GM21528 (cell line): ENCODE measurements around the gene NEU4.
"Not testable (repeated sequence)": the region's sequence is repeated elsewhere in the genome, so short reads cannot be mapped to it uniquely, and the experiment has no call there.

Experiments
- ATAC-seq: cut with Tn5 transposase; IDR thresholded peaks from one replicate; pipeline ENCODE4 v1.9.1; 2021; ENCODE audit warnings: mild to moderate bottlenecking, moderate library complexity; ENCODE audit not compliant: unreplicated experiment, low FRiP score

The NEU4 gene

DNA sequence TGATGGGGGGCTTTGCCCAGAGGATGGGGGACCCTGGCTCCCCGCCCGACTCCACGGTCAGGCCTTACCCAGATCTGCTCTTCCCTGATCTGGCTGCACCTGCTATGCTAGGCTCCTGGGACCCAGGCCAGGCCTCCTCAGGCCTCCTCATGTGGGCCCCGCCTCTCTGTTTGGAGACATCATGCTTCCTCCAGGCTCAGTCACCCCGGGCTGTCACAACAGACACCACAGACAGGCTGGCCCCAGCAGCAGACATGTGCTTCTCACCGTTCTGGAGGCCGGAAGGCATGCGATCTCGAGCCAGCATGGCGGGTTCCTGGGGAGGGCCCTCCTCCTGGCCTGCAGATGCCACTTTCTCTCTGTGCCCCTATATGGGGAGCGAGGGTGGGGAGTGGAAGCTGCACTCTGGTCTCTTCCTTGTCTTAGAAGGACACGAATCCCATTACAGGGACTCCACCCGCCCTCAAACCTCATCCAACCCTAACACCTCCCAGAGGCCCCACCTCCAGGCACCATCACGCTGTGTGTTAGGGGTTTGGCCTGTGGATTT lies 10.8 kb upstream of the NEU4 start:
- ATAC-seq: no peak

DNA sequence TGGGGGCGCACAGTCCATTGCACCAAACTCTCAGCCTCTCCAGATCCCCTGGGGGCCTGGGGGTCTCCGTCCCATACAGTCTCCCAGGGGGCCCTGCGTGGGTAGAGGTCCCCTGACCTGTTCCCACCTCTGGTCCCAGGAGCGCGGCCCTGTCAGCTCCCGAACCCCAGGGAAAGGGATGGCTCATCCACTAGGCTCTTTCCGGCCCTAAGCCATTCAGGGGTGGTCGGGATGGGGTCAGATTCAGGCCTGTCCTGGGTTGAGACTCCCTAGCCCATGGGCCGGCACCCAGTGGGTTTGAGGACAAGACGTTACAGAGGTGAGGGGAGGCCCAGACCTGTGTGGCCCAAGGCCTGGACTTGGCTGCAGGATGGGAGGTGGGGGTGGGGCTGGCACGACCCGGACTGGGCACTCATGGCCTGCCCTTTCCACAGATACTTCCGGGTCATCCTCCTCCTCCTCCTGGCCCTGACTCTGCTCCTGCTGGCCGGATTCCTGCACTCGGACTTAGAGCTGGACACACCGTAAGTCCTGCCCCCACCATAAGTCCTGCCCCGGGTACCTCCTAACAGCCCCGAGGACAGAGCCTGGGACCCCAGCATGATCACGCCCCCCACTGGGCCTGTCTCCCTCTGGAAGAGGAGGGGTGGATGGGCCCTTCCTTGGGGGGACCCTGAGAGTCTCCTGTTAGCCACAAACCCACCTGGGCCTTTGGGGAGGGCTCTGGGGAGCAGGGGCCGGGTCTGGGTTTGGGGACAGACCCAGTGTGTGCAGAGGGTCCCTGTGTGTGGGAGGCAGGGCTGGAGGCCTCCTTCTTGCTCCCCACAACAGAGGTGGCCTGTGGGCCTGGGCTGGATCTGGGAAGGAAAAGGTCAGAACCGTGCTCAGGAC lies 10.1 kb upstream of the NEU4 start:
- no peak for ATAC-seq

DNA sequence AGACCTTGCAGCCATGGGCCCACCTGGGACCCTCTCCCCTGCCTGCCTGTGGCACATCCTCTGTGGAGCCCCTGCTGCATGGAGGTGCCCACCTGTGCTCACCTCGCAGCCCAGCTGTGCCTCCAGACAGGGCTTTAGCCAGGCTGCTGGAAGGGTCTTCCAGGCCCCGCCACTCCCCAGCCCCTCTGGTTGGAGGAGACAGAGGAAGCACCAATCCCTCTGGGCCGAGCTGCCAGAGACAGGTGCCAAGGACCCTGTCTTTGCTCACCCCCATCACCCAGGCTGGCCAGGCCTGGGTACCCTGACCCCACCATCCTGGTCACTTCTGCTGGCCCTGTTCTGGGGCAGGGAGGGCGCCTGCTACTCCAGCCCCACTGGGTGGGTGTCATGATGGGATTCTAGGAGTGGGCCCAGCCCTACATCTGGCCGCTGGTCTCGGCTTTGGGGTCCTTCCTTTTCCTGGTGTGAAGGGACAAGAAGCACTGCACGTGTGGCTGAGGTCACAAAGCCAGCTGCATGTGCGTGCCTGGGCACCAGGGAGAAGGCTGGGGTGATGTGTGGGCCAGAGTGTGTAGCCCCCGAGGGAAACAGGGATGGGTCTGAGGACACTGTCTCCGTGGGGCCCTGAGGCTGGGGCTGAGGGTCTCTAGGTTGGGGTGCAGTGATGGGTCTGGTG lies 9.3 kb upstream of the NEU4 start:
- no peak for ATAC-seq

DNA sequence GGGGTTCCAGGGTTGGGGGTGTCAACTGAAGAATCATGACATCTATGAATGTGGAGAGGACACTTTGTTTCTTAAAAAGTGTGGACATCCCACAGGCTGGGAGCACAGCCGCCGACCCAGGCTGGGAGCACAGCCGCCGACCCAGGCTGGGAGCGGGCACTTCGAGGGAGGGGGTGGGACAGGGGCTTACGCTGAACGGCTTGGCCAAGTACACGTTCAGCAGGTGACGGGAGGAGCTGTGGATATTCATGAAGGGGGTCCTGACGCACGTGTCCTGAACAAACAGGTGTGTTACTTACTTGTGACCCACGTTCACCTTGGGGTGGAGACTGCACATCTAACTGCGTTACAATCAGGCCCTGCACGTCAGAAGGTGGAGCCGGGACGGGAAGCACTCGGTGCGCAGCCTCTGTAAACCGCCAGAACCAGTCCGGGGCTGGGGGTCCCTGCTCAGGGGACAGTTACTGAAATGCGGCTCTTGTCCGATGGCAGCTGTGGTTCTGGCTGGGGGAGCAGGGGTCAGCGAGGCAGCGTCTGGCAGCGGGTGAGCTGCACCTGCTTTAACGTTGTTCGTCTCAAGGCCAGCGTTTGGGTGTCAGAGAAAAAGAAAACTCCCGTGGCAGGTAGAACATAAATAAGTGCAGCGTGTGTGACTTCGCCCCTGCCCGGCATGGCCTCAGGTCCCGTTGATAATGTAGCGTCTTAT lies 8.6 kb upstream of the NEU4 start:
- ATAC-seq: not testable (repeated sequence)

DNA sequence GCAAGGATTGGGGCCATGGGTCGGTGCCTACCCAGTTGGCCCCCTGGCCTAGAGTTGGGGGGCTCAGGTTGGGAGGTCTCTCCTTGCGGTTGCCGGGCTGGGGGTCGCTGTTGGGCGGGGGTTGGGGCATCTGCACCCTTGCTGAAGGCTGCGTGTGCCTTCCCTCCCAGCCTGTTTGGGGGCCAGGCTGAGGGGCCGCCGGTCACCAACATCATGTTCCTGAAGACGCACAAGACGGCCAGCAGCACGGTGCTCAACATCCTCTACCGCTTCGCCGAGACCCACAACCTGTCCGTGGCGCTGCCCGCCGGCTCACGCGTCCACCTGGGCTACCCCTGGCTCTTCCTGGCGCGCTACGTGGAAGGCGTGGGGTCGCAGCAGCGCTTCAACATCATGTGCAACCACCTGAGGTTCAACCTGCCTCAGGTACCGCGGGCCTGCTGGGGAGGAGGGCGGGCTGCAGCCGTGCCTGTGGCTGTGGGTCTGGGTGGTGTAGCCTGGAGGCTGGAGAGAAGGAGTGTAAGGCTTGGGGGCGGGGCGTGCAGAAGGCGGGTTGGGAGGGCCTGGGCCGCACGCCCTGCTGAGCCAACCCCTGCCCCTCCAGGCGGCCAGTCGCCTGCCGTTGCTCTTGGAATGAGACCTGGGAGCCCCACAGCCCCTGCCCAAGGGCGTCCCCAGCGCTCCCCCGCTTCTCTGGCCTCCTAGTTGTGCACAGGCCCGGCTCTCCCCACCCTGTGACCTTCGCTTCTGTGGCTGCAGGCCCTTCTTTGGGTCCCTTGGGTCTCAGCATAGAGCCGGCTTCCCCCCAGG lies 7.2 kb upstream of the NEU4 start:
- no peak for ATAC-seq

DNA sequence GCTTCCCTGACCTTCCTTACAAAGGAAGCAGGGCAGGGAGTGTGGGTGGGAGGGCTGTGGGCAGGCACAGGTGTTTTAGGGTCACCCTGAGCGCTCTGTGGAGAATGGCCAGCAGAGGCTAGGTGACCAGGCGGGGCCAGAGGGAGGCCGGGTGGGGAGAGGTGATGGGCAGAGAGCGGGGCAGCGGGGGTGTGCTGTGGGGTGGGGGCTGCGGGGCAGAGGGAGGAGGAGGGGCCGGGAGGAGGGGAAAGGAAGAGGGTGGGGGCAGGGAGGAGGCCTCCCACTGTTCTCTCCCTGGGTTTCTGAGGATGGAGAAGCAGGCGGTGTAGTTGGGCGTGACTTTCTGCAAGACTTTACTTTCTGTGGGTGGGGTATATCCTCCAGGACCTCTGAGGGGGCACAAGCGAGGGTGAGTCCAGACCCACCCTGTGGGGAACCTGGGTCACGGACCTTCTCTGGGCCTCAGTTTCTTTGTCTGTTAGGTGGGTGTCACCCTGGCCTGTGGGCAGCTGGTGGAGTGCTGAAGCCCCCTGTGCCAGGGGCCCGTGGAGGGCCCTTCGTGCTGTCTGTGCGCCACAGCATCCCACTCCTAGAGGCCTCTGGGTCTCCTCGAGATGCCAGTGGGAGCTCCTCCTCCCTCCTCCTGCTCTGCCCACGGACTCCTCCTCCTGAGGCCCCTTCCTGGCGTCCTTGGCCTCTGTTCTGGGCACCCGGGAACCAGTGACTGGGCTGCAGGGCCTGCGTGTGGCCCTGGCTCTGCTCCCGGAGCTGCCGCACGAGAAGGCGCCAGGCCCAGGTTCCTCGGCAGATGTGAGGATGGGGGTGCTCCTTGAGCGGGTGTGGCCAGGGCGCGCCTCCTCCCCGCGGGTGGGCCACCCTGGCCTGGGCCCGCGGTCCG lies 6.3 kb upstream of the NEU4 start:
- no peak for ATAC-seq

DNA sequence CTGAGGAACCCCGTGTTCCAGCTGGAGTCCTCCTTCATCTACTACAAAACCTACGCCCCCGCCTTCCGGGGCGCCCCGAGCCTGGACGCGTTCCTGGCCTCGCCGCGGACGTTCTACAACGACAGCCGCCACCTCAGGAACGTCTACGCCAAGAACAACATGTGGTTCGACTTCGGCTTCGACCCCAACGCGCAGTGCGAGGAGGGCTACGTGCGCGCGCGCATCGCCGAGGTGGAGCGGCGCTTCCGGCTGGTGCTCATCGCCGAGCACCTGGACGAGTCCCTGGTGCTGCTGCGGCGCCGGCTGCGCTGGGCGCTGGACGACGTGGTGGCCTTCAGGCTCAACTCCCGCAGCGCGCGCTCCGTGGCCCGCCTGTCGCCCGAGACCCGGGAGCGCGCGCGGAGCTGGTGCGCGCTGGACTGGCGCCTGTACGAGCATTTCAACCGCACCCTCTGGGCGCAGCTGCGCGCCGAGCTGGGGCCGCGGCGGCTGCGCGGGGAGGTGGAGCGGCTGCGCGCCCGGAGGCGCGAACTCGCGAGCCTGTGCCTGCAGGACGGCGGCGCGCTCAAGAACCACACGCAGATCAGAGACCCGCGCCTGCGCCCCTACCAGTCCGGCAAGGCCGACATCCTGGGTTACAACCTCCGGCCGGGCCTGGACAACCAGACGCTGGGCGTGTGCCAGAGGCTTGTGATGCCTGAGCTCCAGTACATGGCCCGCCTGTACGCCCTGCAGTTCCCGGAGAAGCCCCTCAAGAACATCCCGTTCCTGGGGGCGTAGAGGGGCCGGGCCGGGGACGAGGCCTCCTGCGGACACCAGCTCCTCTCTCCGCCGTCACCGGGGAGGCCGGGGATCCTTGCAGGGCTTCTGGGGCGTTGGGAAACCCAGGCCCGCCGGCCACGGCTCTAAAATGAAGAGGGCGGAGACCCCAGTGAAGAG lies 5.3 kb upstream of the NEU4 start:
- peak; percentile 47 for ATAC-seq

DNA sequence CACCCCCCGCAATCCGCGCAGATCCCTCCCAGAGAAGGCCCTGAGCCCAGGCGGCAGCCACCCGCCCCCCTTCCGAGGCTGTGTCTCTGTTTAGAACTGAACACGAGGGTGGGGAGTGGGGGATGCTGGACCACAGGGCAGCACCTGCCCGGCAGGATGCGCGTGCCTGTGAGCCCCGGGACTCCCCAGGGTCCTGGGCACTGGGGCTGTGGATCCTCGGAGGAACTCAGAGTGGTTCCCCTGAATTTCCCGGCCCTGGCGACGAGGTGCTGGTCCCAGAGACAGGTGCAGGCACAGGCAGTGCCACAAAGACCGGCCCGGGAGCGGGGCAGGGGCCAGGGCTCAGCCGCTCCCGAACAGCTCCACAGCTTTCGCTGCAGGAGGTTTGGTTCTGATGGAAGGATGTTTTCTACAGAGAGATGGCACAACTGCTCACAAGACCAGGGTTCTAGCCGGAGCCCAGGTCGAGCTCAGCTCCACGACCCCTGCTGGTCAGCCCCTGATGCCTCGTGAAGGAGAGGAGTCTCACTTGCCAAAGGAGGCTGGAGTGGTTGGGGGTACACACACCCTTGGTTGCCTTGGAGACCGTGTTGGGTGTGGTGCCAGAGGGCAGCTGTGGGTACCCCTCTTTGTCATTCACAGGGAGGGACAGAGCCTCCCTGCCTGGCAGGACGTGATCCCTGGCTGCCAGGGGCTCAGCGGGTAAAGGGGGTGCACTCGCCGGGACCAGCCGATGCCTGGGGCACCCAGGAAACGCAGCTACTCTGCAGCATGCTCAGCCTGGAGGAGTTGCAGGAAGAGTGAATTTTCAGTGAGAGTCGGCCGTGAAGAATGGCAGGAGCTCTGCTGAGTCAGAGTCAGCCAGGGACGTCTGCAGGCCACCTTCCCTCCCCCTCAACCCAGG lies 4.4 kb upstream of the NEU4 start:
- ATAC-seq: peak; percentile 34

DNA sequence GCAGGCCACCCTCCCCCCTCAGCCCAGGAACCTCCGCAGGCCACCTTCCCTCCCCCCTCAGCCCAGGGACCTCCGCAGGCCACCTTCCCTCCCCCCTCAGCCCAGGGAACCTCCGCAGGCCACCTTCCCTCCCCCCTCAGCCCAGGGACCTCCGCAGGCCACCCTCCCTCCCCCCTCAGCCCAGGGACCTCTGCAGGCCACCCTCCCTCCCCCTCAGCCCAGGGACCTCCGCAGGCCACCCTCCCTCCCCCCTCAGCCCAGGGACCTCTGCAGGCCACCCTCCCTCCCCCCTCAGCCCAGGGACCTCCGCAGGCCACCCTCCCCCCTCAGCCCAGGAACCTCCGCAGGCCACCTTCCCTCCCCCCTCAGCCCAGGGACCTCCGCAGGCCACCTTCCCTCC lies 2.8 kb upstream of the NEU4 start:
- not testable (repeated sequence) for ATAC-seq

DNA sequence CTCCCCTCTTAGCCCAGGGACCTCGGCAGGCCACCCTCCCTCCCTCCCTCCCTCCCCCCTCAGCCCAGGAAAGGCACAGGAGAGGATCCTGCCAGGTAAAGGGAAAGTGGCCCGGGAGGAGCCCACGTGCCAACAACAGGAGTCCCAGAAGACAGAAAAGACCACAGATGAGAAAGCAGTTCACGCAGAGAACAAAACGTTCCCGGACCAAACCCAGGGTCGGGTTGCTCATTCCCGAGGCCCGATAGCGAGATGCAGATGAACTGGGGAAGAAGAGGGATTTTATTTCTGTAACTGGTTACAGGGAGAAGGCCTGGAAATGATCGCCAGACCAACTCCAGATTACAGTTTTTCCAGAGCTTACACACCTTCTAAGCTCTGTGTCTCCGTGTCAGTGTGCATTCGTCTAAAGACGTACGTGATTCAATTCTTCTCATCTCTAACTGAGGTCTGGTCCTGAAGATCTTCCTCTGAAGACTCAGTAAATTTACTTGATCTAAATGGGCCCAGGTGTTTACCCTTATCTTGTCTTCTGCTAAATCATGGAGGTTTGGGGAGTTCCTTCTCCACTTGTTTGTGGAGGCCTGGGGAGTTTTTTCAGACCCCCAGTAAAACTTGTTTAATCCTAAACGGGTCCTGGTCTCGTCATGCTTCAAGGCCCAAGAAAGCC lies 807 bp upstream of the NEU4 start:
- ATAC-seq: no peak

DNA sequence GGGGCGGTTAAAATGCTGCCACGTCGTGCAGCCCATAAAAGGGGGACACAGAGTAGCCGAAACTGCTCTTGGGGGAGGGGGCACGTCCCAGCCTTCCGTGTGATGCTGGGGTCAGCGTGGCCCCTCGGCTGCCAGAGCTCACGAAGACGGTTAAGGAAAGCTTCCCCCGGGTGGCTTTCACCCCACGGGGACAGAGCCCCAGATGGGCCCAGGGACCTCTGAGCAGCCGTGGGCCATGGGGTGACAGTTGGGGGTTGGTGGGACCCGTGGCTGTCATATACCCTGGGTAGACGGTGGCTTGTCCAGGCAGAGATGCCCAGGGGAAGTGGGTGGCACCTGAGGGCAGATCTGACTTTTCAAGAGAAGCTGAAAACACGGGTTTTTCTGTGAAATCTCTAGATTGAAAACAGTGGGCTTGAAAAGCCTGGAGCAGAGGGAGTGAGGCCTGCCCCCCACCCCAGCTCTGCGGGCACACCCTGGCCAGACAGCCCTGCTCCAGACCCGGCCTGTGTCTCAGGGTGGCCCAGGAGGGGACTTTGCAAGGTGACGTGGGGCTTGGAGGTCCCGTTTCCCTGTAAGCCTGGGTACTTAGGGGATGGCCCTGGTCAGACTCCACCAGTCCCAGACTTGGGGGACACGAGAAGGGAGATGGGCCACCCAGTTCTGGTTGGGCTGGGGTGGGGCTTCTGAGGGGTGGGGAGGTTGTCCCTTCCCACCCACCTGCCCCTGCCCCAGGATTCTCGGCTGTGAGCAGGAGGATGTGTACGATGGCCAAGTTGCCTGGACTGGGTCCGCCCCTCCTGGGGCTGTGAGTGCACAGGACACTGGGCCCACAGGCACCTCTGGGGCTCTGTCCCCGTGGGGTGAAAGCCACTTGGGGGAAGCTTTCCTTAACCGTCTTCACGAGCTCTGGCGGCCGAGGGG lies 652 bp downstream of the NEU4 start:
- no peak for ATAC-seq

DNA sequence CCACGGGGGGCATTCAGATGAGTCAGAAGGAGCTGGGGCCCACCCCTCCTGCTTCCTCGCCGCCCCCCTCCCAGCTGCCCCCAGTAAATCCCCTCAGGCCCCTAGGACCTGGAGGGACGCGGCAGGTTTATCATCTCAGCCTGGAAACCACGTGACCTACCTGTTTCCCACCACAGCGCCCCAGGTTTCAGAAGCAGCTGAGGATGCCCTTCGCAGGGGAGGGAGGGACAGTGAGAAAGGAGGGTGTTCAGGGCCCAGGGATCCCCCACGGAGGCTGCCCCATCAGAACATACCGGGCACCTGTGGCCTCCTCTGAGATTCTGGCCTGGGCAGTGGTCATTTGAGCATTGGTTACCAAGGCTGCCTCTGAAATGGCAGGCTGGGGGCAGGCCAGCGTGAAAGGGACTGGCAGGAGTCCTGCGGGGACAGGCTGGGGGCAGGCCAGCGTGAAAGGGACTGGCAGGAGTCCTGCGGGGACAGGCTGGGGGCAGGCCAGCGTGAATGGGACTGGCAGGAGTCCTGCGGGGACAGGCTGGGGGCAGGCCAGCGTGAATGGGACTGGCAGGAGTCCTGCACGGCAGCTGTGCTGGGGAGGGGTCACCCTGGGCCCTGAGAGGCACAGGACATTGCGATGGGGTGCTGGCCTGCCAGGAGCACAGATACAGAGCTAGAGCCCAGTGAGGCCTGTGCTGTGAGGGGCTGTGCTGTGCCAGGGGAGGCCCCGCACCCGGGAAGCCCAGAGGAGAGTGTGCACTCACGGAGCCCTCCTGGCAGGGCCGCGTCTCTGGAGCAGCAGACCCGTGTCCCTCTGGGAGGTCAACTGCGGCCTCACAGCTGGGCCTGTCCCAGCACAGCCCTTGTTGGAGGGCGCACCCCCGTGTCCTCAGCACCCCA lies 1.6 kb downstream of the NEU4 start:
- ATAC-seq: no peak

DNA sequence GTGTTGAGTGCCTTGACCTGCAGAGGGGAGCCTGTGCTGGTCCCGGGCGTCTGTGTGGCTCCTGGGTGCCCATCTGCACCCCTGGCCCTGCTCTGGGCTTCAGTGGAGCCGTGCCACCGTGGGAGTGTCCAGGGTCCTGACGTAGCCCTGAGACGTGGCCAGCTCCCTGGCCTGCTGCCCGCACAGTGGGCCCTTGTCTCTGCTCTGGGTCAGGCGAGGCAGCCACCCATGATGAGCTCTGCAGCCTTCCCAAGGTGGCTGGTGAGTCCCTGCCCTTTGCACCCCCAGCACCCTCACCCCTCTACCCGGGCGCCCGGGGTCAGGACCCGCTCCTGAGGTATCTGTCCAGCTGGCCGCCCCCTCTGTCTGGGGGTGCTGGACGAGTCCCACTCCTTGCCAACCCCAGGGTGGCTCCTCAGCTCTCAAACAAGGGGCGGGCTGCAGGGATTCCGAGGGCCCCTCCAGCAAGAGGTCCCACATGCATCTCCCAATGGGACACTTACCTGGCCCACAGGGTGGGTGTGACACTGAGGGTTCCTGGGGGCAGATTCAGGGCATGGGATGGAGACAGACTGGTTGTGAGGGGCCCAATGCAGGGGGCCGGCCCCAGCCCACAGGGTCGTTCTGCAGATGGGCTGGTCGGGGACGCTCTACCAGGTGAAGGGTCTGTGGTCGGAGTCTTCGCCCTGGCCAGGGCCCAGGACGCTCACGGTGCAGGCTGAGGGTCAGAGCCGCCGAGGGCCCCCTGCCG lies 2.4 kb downstream of the NEU4 start:
- no peak for ATAC-seq
